Lung (tissue), 12 donors: Measurements from ENCODE around the gene NDUFA8. TPM values are rescaled to one million over a fixed set of nuclear protein-coding genes. Genes with fewer than 3 reads are reported as not detected.

Experiments
- ATAC-seq: fragments of 200-7000 bp; cut with Tn5 transposase; one replicate; pipeline ENCODE4 v1.9.1; 2020; ENCODE audit warnings: moderate number of reproducible peaks; ENCODE audit not compliant: insufficient read depth, low FRiP score
- DNase-seq, 3 donors: peaks; one replicate each; pipeline ENCODE4 v3.0.0-alpha.2; 2013 to 2017
- H3K27ac ChIP-seq, 2 donors: one replicate each; pipeline ENCODE4 v1.5.1; 2013; ENCODE audit warnings: mild to moderate bottlenecking in 2 of 2, moderate library complexity in 2 of 2, control low read depth in 1 of 2, inconsistent platforms in 1 of 2, low read depth in 1 of 2, low read length in 1 of 2
- H3K27me3 ChIP-seq, 3 donors: one replicate each; pipeline ENCODE4 v1.5.1; 2013; ENCODE audit warnings: low read length in 2 of 3; ENCODE audit not compliant: control insufficient read depth in 3 of 3, insufficient read depth in 3 of 3
- H3K36me3 ChIP-seq, 4 donors: one replicate each; pipeline ENCODE4 v1.5.1; 2013; ENCODE audit warnings: low read length in 4 of 4, mild to moderate bottlenecking in 1 of 4, moderate library complexity in 1 of 4; ENCODE audit not compliant: control insufficient read depth in 4 of 4, insufficient read depth in 4 of 4
- H3K4me1 ChIP-seq, 5 donors: one replicate each; pipeline ENCODE4 v1.5.1; 2013; ENCODE audit warnings: low read length in 5 of 5, mild to moderate bottlenecking in 2 of 5, moderate library complexity in 1 of 5; ENCODE audit not compliant: control insufficient read depth in 5 of 5, insufficient read depth in 5 of 5
- H3K4me3 ChIP-seq: one replicate; pipeline ENCODE4 v1.5.1; 2013; ENCODE audit warnings: mild to moderate bottlenecking, control low read depth, moderate library complexity
- H3K9ac ChIP-seq, 2 donors: one replicate each; pipeline ENCODE4 v1.5.1; 2013; ENCODE audit warnings: low read length in 2 of 2, control low read depth in 1 of 2; ENCODE audit not compliant: insufficient read depth in 1 of 2
- H3K9me3 ChIP-seq, 4 donors: one replicate each; pipeline ENCODE4 v1.5.1; 2013; ENCODE audit warnings: low read length in 3 of 4, mild to moderate bottlenecking in 1 of 4, moderate library complexity in 1 of 4; ENCODE audit not compliant: control insufficient read depth in 4 of 4, insufficient read depth in 3 of 4
- WGBS, 2 donors: extraction: QIAGEN DNeasy Blood & Tissue Kit; methylation state at CpG; one replicate each; pipeline ENCODE4 v1.1.7; 2013; 5-methylcytosine and 5-hydroxymethylcytosine counted together
- polyA plus RNA-seq, 2 donors: library from polyadenylated mRNA; stranded (reverse); fragments of 200-250 nt; gene quantifications; one replicate each; pipeline ENCODE4 v1.2.1, GENCODE V29; 2013
- total RNA-seq, 2 donors: library from RNA; depleted of rRNA in 1 of 2; stranded (reverse); fragments of >200 nt in 1 of 2; gene quantifications; one replicate each; pipeline ENCODE4 v1.2.1, GENCODE V29; 2014 to 2021
- TF ChIP-seq, protein P1 (sequence below): IDR thresholded peaks from 2 replicates; pipeline ENCODE4 v1.5.1; 2012; ENCODE audit warnings: mild to moderate bottlenecking; ENCODE audit errors: control extremely low read depth, extremely low read depth
- donor health status: control.
- donor health status: control.
- donor health status: Bipolar disorder and iron deficiency.
- donor health status: healthy.
- donor health status: DM: yes; HTN: yes; CAD: no.

The NDUFA8 gene
- total and polyA plus RNA-seq, 4 donors: 26.6 to 107 (median 58.3) TPM

DNA sequence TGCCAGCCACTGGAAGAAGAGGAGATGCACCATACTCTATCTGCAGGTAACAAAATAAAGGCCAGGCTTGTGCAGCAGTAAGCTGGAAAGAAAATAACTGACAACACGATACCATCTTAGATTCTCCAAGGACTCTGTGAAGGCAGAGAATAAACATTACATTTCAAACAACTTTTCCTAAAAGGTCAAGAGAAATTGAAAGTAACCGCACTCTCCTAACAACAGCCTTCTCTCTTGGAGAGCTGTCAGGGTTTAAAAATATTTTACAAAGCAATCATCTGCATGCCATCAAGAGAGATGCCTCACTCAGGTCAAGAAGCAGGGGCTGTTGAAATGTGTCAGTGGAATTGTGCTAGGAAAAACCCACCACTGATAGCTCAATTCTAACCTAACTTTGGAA lies 53.0 kb downstream of the NDUFA8 start:
- no peak for ATAC-seq
- 21 to 56% methylated on average over 2 of the region's 2 CpGs for WGBS, 2 donors
- TF ChIP-seq, protein P1, sequence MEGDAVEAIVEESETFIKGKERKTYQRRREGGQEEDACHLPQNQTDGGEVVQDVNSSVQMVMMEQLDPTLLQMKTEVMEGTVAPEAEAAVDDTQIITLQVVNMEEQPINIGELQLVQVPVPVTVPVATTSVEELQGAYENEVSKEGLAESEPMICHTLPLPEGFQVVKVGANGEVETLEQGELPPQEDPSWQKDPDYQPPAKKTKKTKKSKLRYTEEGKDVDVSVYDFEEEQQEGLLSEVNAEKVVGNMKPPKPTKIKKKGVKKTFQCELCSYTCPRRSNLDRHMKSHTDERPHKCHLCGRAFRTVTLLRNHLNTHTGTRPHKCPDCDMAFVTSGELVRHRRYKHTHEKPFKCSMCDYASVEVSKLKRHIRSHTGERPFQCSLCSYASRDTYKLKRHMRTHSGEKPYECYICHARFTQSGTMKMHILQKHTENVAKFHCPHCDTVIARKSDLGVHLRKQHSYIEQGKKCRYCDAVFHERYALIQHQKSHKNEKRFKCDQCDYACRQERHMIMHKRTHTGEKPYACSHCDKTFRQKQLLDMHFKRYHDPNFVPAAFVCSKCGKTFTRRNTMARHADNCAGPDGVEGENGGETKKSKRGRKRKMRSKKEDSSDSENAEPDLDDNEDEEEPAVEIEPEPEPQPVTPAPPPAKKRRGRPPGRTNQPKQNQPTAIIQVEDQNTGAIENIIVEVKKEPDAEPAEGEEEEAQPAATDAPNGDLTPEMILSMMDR: no peak

DNA sequence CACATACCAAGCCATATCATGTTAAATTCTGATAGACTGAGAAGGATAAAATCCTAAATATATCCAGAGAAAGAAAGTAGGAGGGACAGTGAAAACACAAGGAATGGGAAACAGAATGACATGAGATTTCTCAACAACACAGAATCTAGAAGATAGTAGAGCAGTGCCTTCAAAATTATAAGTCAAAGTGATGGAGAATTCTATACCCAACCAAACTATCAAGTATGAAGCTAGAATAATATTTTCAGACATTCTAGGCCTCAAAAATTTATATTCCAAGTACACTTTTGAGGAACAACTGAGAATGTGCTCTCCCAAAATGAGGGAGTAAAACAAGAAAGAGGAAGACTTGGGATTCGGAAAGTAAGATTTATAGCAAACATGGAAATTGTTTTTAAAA lies 55.6 kb downstream of the NDUFA8 start:
- H3K27me3 ChIP-seq: no peaks in the 10 kb centered on the region
- no peak overlapping the region for H3K4me3 ChIP-seq
- no peak overlapping the region for H3K27ac ChIP-seq
- no peaks in the 10 kb centered on the region for H3K4me1 ChIP-seq
- ATAC-seq: no peak
- 97% methylated on average over 1 of the region's 1 CpG for WGBS, 2 donors
- H3K9ac ChIP-seq: no peak overlapping the region
- H3K9me3 ChIP-seq: peaks cover 0 to 3% (median 0%) of the 10 kb centered on the region in 4 donors
- no peaks in the 10 kb centered on the region for H3K36me3 ChIP-seq
- TF ChIP-seq, protein P1: no peak
- DNase-seq: no peak

More for the DNA sequence above, 53.0 kb downstream of the NDUFA8 start:
- H3K27ac ChIP-seq: no peak overlapping the region
- no peaks in the 10 kb centered on the region for H3K27me3 ChIP-seq
- no peaks in the 10 kb centered on the region for H3K4me1 ChIP-seq
- DNase-seq: no peak
- H3K9ac ChIP-seq: no peak overlapping the region
- H3K4me3 ChIP-seq: no peak overlapping the region
- no peaks in the 10 kb centered on the region for H3K36me3 ChIP-seq
- H3K9me3 ChIP-seq: peaks cover 0 to 3% (median 0%) of the 10 kb centered on the region in 4 donors

- H3K4me1 ChIP-seq: no peaks in the 10 kb centered on the region
- H3K27me3 ChIP-seq: peaks cover 0 to 4% (median 3%) of the 10 kb centered on the region in 3 donors
- DNase-seq (no peak), ATAC-seq (no peak)
- WGBS, 2 donors: 89 to 93% methylated on average over 2 of the region's 2 CpGs
- H3K4me3 ChIP-seq: no peak overlapping the region
- TF ChIP-seq, protein P1: no peak
- H3K27ac ChIP-seq: no peak overlapping the region
- peaks cover 0 to 3% (median 0%) of the 10 kb centered on the region in 4 donors for H3K9me3 ChIP-seq
- no peak overlapping the region for H3K9ac ChIP-seq
- no peaks in the 10 kb centered on the region for H3K36me3 ChIP-seq
Measured at GRCh38 chr9:122102156-122102555, 57.4 kb downstream of the NDUFA8 start.

- Histone ChIP-seq H3K27me3 (peaks cover 0 to 4% (median 3%) of the 10 kb centered on the region in 3 donors), H3K36me3 (no peaks in the 10 kb centered on the region), H3K4me1 (no peaks in the 10 kb centered on the region), H3K9ac (no peak overlapping the region), H3K27ac (no peak overlapping the region), H3K9me3 (peaks cover 0 to 3% (median 0%) of the 10 kb centered on the region in 4 donors), H3K4me3 (no peak overlapping the region)
- ATAC-seq (no peak), DNase-seq (no peak)
- TF ChIP-seq, protein P1: no peak
- 90 to 93% methylated on average over 7 of the region's 7 CpGs for WGBS, 2 donors
Measured at GRCh38 chr9:122100756-122101155, 58.8 kb downstream of the NDUFA8 start.
